ENCODE measurements around the gene PLEKHG4.

GRCh38 chr16:67236563-67237395, 42.6 kb upstream of the PLEKHG4 start:
- no peak for TF ChIP-seq POLR2AphosphoS2 (IDR thresholded peaks at IDR 0.05; ENCODE audit: low read length)
- TF ChIP-seq HNRNPLL (IDR thresholded peaks at IDR 0.05; ENCODE audit: low read depth, low read length, poor library complexity, severe bottlenecking): no peak
- no peak for TF ChIP-seq DNMT1 (IDR thresholded peaks at IDR 0.05)
- no peak for TF ChIP-seq STAG1 (CRISPR knock-in tag; IDR thresholded peaks at IDR 0.05; ENCODE audit: borderline replicate concordance)
- TF ChIP-seq, protein P1, sequence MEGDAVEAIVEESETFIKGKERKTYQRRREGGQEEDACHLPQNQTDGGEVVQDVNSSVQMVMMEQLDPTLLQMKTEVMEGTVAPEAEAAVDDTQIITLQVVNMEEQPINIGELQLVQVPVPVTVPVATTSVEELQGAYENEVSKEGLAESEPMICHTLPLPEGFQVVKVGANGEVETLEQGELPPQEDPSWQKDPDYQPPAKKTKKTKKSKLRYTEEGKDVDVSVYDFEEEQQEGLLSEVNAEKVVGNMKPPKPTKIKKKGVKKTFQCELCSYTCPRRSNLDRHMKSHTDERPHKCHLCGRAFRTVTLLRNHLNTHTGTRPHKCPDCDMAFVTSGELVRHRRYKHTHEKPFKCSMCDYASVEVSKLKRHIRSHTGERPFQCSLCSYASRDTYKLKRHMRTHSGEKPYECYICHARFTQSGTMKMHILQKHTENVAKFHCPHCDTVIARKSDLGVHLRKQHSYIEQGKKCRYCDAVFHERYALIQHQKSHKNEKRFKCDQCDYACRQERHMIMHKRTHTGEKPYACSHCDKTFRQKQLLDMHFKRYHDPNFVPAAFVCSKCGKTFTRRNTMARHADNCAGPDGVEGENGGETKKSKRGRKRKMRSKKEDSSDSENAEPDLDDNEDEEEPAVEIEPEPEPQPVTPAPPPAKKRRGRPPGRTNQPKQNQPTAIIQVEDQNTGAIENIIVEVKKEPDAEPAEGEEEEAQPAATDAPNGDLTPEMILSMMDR (IDR thresholded peaks at IDR 0.05 in 2 of 3, conservative IDR thresholded peaks at IDR 0.05 in 1 of 3; ENCODE audit: insufficient read depth in 2 of 3, low read depth in 1 of 3, low read length in 3 of 3): no peak
- no peak for TF ChIP-seq NFATC3 (IDR thresholded peaks at IDR 0.05)
- TF ChIP-seq HMG20B (CRISPR knock-in tag; IDR thresholded peaks at IDR 0.05): no peak
- no peak for TF ChIP-seq PHB2 (IDR thresholded peaks at IDR 0.05; ENCODE audit: low read depth)
- TF ChIP-seq YY1 (IDR thresholded peaks at IDR 0.05; ENCODE audit: borderline replicate concordance in 1 of 3, control insufficient read depth in 1 of 3, extremely low read depth in 1 of 3, insufficient read depth in 3 of 3, insufficient read length in 1 of 3, insufficient replicate concordance in 2 of 3, low read depth in 1 of 3, low read length in 2 of 3): no peak
- TF ChIP-seq MAFK (IDR thresholded peaks at IDR 0.05; ENCODE audit: low read length): no peak
- TF ChIP-seq GTF2F1 (IDR thresholded peaks at IDR 0.05; ENCODE audit: low read depth, low read length): no peak
